CD4-positive, alpha-beta T cell (primary cell): ENCODE measurements around the gene GLRX. TPM values are rescaled to one million over a fixed set of nuclear protein-coding genes. Genes with fewer than 3 reads are reported as not detected.

Experiments
- ATAC-seq: fragments of 200-7000 bp; cut with Tn5 transposase; one replicate; pipeline ENCODE4 v1.10.0; 2022; ENCODE audit warnings: mild to moderate bottlenecking; ENCODE audit not compliant: poor library complexity
- CTCF ChIA-PET: fragments of 350-600 bp; sonication (Branson Sonifier 250); formaldehyde crosslinking; loops from one replicate; lab custom pipeline; 2021; ENCODE audit warnings: antibody characterized with exemption, inconsistent platforms; lab: Charles Lee
- POLR2A ChIA-PET: fragments of 350-600 bp; sonication (Branson Sonifier 250); formaldehyde crosslinking; loops from one replicate; lab custom pipeline; 2021; ENCODE audit warnings: antibody characterized with exemption, inconsistent platforms; lab: Charles Lee
- DNase-seq, 14 experiments: peaks; one replicate each; pipeline ENCODE4 v3.0.0-alpha.2; 2013 to 2020; ENCODE audit warnings: mixed read lengths in 2 of 14
- H3K27ac ChIP-seq, 2 donors: one replicate each; pipeline versions ENCODE4 v1.5.1 to v1.7.0; 2013; ENCODE audit warnings: low read length in 2 of 2, low read depth in 1 of 2, mild to moderate bottlenecking in 1 of 2
- H3K27me3 ChIP-seq, 2 experiments: 1 replicate in 1 of 2; 2 replicates in 1 of 2; pipeline versions ENCODE4 v1.6.1 to v1.7.0; 2013; ENCODE audit warnings: low read length in 2 of 2, control low read depth in 1 of 2, mild to moderate bottlenecking in 1 of 2, moderate library complexity in 1 of 2; ENCODE audit not compliant: insufficient read depth in 2 of 2, control insufficient read depth in 1 of 2
- H3K36me3 ChIP-seq: one replicate; pipeline ENCODE4 v1.6.1; 2013; ENCODE audit warnings: low read length, control low read depth; ENCODE audit not compliant: insufficient read depth
- H3K4me1 ChIP-seq: one replicate; pipeline ENCODE4 v1.6.1; 2013; ENCODE audit warnings: low read length, control low read depth; ENCODE audit not compliant: insufficient read depth
- H3K4me3 ChIP-seq: one replicate; pipeline ENCODE4 v1.5.1; 2013; ENCODE audit warnings: mild to moderate bottlenecking, low read length, moderate library complexity
- H3K9me3 ChIP-seq, 2 experiments: 1 replicate in 1 of 2; 2 replicates in 1 of 2; pipeline versions ENCODE4 v1.6.1 to v1.7.0; 2013; ENCODE audit warnings: low read length in 2 of 2, mild to moderate bottlenecking in 2 of 2, control low read depth in 1 of 2, moderate library complexity in 1 of 2; ENCODE audit not compliant: control insufficient read depth in 1 of 2, insufficient read depth in 1 of 2
- H3K27ac Mint-ChIP-seq: one replicate; pipeline ENCODE4 v1.8.0; 2020; ENCODE audit warnings: mixed read lengths
- H3K27me3 Mint-ChIP-seq: one replicate; pipeline ENCODE4 v1.8.0; 2021; ENCODE audit warnings: mixed read lengths
- H3K36me3 Mint-ChIP-seq: one replicate; pipeline ENCODE4 v1.8.0; 2021; ENCODE audit warnings: low read depth, mixed read lengths
- H3K4me1 Mint-ChIP-seq: one replicate; pipeline ENCODE4 v1.8.0; 2021; ENCODE audit warnings: low read depth, mixed read lengths
- H3K4me3 Mint-ChIP-seq: one replicate; pipeline ENCODE4 v1.8.0; 2020; ENCODE audit warnings: mild to moderate bottlenecking, mixed read lengths
- H3K9me3 Mint-ChIP-seq: one replicate; pipeline ENCODE4 v1.8.0; 2020; ENCODE audit warnings: mixed read lengths
- intact Hi-C, 2 experiments: fragments of 100-400 bp; cut with DNase I in 1 of 2; cut with micrococcal nuclease in 1 of 2; formaldehyde crosslinking; loops; one replicate each; pipeline versions ENCODE4 v1.15.1 to v1.9.0; 2023 to 2025; cut with DNase I, micrococcal nuclease
- total RNA-seq, 174 experiments: library from RNA in 2 of 174; stranded (reverse) in 2 of 174; gene quantifications; one replicate each; pipeline ENCODE4 v1.2.3 and lab custom pipeline; 2021 to 2026
- TF ChIP-seq, protein P1 (sequence below): fragments of 200-600 bp; IDR thresholded peaks from one replicate; pipeline ENCODE4 v1.8.0; 2022; ENCODE audit warnings: antibody characterized with exemption, mild to moderate bottlenecking

The GLRX gene
- total RNA-seq, 2 experiments from 2014 or later, result 16.9 to 18.7 TPM

DNA sequence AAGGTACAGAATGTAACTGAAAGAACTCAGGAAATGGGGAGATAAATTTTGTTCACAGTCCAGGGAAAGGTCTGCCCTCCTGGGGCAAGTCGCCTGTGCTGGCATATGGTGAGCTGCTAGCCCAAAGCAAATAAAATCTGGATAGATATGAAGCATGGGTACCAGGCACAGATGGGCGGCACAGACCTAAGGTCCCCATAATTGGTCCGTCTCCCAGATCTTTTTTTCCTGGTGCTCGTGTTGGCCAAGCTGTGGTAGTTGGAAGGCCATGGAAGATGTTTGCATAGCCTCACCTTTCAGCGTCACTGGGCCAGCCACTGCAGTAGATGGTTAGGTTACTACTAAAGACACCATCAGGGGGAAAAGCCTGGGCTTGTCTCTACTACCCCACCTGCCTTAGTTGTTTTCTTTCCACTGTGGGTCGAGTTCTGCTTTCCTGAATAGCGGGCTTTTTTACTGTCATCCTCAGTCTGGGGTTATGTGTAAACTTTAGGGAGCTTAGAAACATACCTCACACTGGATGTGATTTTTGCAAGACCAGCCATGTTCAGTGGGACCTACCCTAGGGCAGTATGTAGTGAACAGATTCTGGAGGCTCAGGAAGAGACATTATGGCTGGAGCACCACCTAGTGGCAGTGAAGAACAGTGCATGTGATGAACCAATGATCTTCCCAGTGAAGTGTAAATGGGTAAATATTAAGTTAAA lies 24.2 kb upstream of the GLRX start:
- H3K27me3 ChIP-seq, result peaks cover 0 to 3% of the 10 kb centered on the region in 2 experiments
- no peaks in the 10 kb centered on the region for H3K9me3 ChIP-seq
- H3K27me3 Mint-ChIP-seq, result no peaks in the 10 kb centered on the region
- TF ChIP-seq, protein P1, sequence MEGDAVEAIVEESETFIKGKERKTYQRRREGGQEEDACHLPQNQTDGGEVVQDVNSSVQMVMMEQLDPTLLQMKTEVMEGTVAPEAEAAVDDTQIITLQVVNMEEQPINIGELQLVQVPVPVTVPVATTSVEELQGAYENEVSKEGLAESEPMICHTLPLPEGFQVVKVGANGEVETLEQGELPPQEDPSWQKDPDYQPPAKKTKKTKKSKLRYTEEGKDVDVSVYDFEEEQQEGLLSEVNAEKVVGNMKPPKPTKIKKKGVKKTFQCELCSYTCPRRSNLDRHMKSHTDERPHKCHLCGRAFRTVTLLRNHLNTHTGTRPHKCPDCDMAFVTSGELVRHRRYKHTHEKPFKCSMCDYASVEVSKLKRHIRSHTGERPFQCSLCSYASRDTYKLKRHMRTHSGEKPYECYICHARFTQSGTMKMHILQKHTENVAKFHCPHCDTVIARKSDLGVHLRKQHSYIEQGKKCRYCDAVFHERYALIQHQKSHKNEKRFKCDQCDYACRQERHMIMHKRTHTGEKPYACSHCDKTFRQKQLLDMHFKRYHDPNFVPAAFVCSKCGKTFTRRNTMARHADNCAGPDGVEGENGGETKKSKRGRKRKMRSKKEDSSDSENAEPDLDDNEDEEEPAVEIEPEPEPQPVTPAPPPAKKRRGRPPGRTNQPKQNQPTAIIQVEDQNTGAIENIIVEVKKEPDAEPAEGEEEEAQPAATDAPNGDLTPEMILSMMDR, result peak; percentile 95
- H3K9me3 Mint-ChIP-seq, result no peaks in the 10 kb centered on the region
- peak; percentile 54 to 87 (median 61) for DNase-seq
- intact Hi-C loops, result loop anchor here (1.0 to 10.0 kb wide), 8 partner anchors 11 to 1338 kb away; partner anchors contain the start of genes ARSK (in 2 of the 2), SKIC3 (in 2 of the 2) and RIOK2 (in 1 of the 2)
- no peak overlapping the region for H3K4me3 Mint-ChIP-seq
- H3K36me3 ChIP-seq, result no peaks in the 10 kb centered on the region
- ChIA-PET CTCF (interaction anchor here (0.6 to 8.4 kb wide), 10 partner anchors 9 to 202 kb away, joined by 3 to 79 read pairs (median 5); no protein-coding TSS in a partner anchor), POLR2A (interaction anchor here (1.0 to 2.7 kb wide), 2 partner anchors 65 to 182 kb away, joined by 3 to 16 read pairs; no protein-coding TSS in a partner anchor)
- H3K4me1 ChIP-seq, result peaks cover 20% of the 10 kb centered on the region
- no peak overlapping the region for H3K4me3 ChIP-seq
- no peak overlapping the region for H3K27ac Mint-ChIP-seq
- H3K27ac ChIP-seq, result no peak overlapping the region
- ATAC-seq, result peak; percentile 82
- peaks cover 15% of the 10 kb centered on the region for H3K4me1 Mint-ChIP-seq
- H3K36me3 Mint-ChIP-seq, result no peaks in the 10 kb centered on the region

GRCh38 chr5:95845391-95845790 lies 22.9 kb upstream of the GLRX start:
- ATAC-seq (no peak), DNase-seq (no peak)
- TF ChIP-seq, protein P1, result no peak
- Mint-ChIP-seq H3K9me3 (no peaks in the 10 kb centered on the region), H3K27me3 (no peaks in the 10 kb centered on the region), H3K4me3 (no peak overlapping the region), H3K4me1 (peaks cover 15% of the 10 kb centered on the region), H3K27ac (no peak overlapping the region), H3K36me3 (no peaks in the 10 kb centered on the region)
- H3K4me3 ChIP-seq, result no peak overlapping the region
- no peaks in the 10 kb centered on the region for H3K9me3 ChIP-seq
- no peak overlapping the region for H3K27ac ChIP-seq
- peaks cover 20% of the 10 kb centered on the region for H3K4me1 ChIP-seq
- H3K36me3 ChIP-seq, result no peaks in the 10 kb centered on the region
- intact Hi-C loops, result loop anchor here (5.0 to 10.0 kb wide), 3 partner anchors 291 to 1339 kb away; partner anchors contain the start of genes ARSK (in 2 of the 2), SKIC3 (in 2 of the 2) and RIOK2 (in 1 of the 2)
- ChIA-PET POLR2A (no interaction called here), CTCF (interaction anchor here (0.9 to 8.4 kb wide), 2 partner anchors 64 to 491 kb away, joined by 3 to 79 read pairs; no protein-coding TSS in a partner anchor)
- H3K27me3 ChIP-seq, result peaks cover 0 to 3% of the 10 kb centered on the region in 2 experiments

- peak overlapping the region in 1 of 2 donors; percentile 37 for H3K27ac ChIP-seq
- Mint-ChIP-seq H3K9me3 (no peaks in the 10 kb centered on the region), H3K27ac (peak overlapping the region; percentile 75), H3K4me1 (peaks cover 15% of the 10 kb centered on the region), H3K36me3 (no peaks in the 10 kb centered on the region), H3K27me3 (no peaks in the 10 kb centered on the region), H3K4me3 (no peak overlapping the region)
- no peaks in the 10 kb centered on the region for H3K9me3 ChIP-seq
- H3K4me1 ChIP-seq, result peaks cover 20% of the 10 kb centered on the region
- H3K4me3 ChIP-seq, result no peak overlapping the region
- peaks cover 0 to 3% of the 10 kb centered on the region in 2 experiments for H3K27me3 ChIP-seq
- ChIA-PET CTCF (interaction anchor here (0.6 to 8.4 kb wide), 5 partner anchors 9 to 1026 kb away, joined by 3 to 79 read pairs (median 4); partner anchors contain the start of gene GLRX), POLR2A (interaction anchor here (0.6 to 2.3 kb wide), 8 partner anchors 9 to 199 kb away, joined by 3 to 14 read pairs (median 4); partner anchors contain the start of genes ELL2, GLRX, RFESD and RHOBTB3)
- no peak for DNase-seq
- H3K36me3 ChIP-seq, result no peaks in the 10 kb centered on the region
- no peak for ATAC-seq
- intact Hi-C loops, result loop anchor here (1.0 to 10.0 kb wide), 5 partner anchors 36 to 1341 kb away; partner anchors contain the start of genes ARSK (in 2 of the 2), SKIC3 (in 2 of the 2) and RIOK2 (in 1 of the 2)
- TF ChIP-seq, protein P1, result no peak
Observed at GRCh38 chr5:95843733-95844223, 21.3 kb upstream of the GLRX start.
